HepG2 (cell line): ENCODE data around the gene COASY. TPM values are rescaled to one million over a fixed set of nuclear protein-coding genes. Genes with fewer than 3 reads are reported as not detected.
A peak's percentile ranks its signal among the peaks of the same experiment; 100 is the strongest.

Experiments used
- ETS1 ChIP-seq: sonication (generic); formaldehyde crosslinking; IDR thresholded peaks from 2 replicates; pipeline ENCODE4 v1.4.0; 2020; ENCODE audit warnings: missing genetic modification reagents
- ETV5 ChIP-seq: IDR thresholded peaks from 2 replicates; pipeline ENCODE4 v1.6.1; 2018; ENCODE audit warnings: missing biosample characterization, missing genetic modification reagents, inconsistent platforms, borderline replicate concordance
- HIVEP1 ChIP-seq: sonication (generic); formaldehyde crosslinking; IDR thresholded peaks from 2 replicates; pipeline ENCODE4 v1.4.0; 2020; ENCODE audit warnings: mild to moderate bottlenecking, missing genetic modification reagents
- HMGXB3 ChIP-seq: sonication (generic); formaldehyde crosslinking; IDR thresholded peaks from 2 replicates; pipeline ENCODE4 v1.4.0; 2020; ENCODE audit warnings: missing genetic modification reagents, borderline replicate concordance
- NR3C1 ChIP-seq: sonication (generic); formaldehyde crosslinking; IDR thresholded peaks from 2 replicates; pipeline ENCODE4 v1.4.0; 2020; ENCODE audit warnings: missing genetic modification reagents
- RFX1 ChIP-seq: fragments of 450-650 bp; IDR thresholded peaks from 2 replicates; pipeline ENCODE4 v1.6.1; 2017
- RNF219 ChIP-seq: sonication (generic); formaldehyde crosslinking; IDR thresholded peaks from 2 replicates; pipeline ENCODE4 v1.5.0; 2020; ENCODE audit warnings: mild to moderate bottlenecking, missing genetic modification reagents
- SNAI1 ChIP-seq: sonication (generic); formaldehyde crosslinking; IDR thresholded peaks from 2 replicates; pipeline ENCODE4 v1.5.0; 2020; ENCODE audit warnings: mild to moderate bottlenecking, missing genetic modification reagents, borderline replicate concordance
- SP2 ChIP-seq: sonication (generic); formaldehyde crosslinking; IDR thresholded peaks from 2 replicates; pipeline ENCODE4 v1.5.1; 2020; ENCODE audit warnings: mild to moderate bottlenecking, missing genetic modification reagents
- ZNF407 ChIP-seq: sonication (generic); formaldehyde crosslinking; IDR thresholded peaks from one replicate; pipeline ENCODE4 v1.5.1; 2020; ENCODE audit warnings: mild to moderate bottlenecking, missing genetic modification reagents; ENCODE audit errors: not compliant biosample characterization
- ZNF737 ChIP-seq: sonication (generic); formaldehyde crosslinking; IDR thresholded peaks from 2 replicates; pipeline ENCODE4 v1.5.0; 2020; ENCODE audit warnings: missing genetic modification reagents, mild to moderate bottlenecking, borderline replicate concordance
- ZNF777 ChIP-seq: sonication (generic); formaldehyde crosslinking; IDR thresholded peaks from 2 replicates; pipeline ENCODE4 v1.4.0; 2020; ENCODE audit warnings: missing genetic modification reagents
- ZSCAN22 ChIP-seq: sonication (generic); formaldehyde crosslinking; IDR thresholded peaks from 2 replicates; pipeline ENCODE4 v1.4.0; 2020; ENCODE audit warnings: mild to moderate bottlenecking, missing genetic modification reagents
- polyA plus RNA-seq, 8 experiments: library from polyadenylated mRNA; depleted of rRNA in 3 of 8; stranded (reverse) in 7 of 8; unstranded in 1 of 8; fragments of >200 nt; fragmentation: Illumina TruSeq in 4 of 8; extraction: Trizol in 4 of 8; gene quantifications; 2 replicates each; pipeline versions ENCODE4 v1.2.1 to v1.2.3, GENCODE V29; 2011 to 2016; ENCODE audit warnings: low read depth in 4 of 8, missing spikeins in 1 of 8, mixed read lengths in 1 of 8; ENCODE audit not compliant: insufficient read depth in 1 of 8
- total RNA-seq, 5 experiments: library from RNA; depleted of rRNA; stranded (reverse); fragments of >200 nt; fragmentation: Illumina TruSeq; extraction: Trizol; gene quantifications; 2 replicates each; pipeline ENCODE4 v1.2.3, GENCODE V29; 2016; ENCODE audit warnings: low read depth in 1 of 5

COASY gene
- total and polyA plus RNA-seq, 2 of the 13 experiments (the other 11 are each of a cell fraction or from before 2014, with no cell fraction given) = 90.7 to 125 TPM

GRCh38 chr17:42530952-42531454 is 30.9 kb upstream of the COASY start (continued):
- TF ChIP-seq ZSCAN22 (CRISPR knock-in tag) (peak; percentile 55; the same call in 1 of the 2 replicates), SNAI1 (no peak; the same call in 1 of the 2 replicates), ZNF777 (CRISPR knock-in tag) (no peak), NR3C1 (CRISPR knock-in tag) (no peak), RFX1 (no peak), ZNF407 (CRISPR knock-in tag) (peak; percentile 17), ETS1 (CRISPR knock-in tag) (no peak), ETV5 (CRISPR knock-in tag) (peak; percentile 66), SP2 (CRISPR knock-in tag) (no peak), ZNF737 (CRISPR knock-in tag) (no peak), HIVEP1 (no peak; the same call in 1 of the 2 replicates), HMGXB3 (CRISPR knock-in tag) (0 out of 2 replicates have a peak, but pooled peaks have one; percentile 48), RNF219 (CRISPR knock-in tag) (peak; percentile 73; the same call in 1 of the 2 replicates)
